WTC11 (cell line): ENCODE measurements around the gene SLC13A4. TPM values are rescaled to one million over a fixed set of nuclear protein-coding genes. Genes with fewer than 3 reads are reported as not detected.

Source experiments
- ATAC-seq: fragments of 200-7000 bp; cut with Tn5 transposase; 2 replicates; pipeline ENCODE4 v1.10.0; 2021; ENCODE audit warnings: mild to moderate bottlenecking, moderate library complexity
- CTCF ChIA-PET: fragments of 300-600 bp; sonication (Branson Sonifier 250); formaldehyde crosslinking; loops from one replicate; lab custom pipeline; 2021; ENCODE audit warnings: antibody characterized with exemption; lab: Charles Lee
- POLR2A ChIA-PET: fragments of 350-600 bp; sonication (Branson Sonifier 250); formaldehyde crosslinking; loops from one replicate; lab custom pipeline; 2021; ENCODE audit warnings: antibody characterized with exemption; lab: Charles Lee
- DNase-seq: peaks from one replicate; pipeline ENCODE4 v3.0.0; 2021; ENCODE audit warnings: low spot score
- H3K27ac Mint-ChIP-seq: 2 replicates; pipeline ENCODE4 v1.8.0; 2021; ENCODE audit warnings: mixed read lengths
- H3K27me3 Mint-ChIP-seq: 2 replicates; pipeline ENCODE4 v1.8.0; 2021; ENCODE audit warnings: low read depth, mild to moderate bottlenecking, moderate library complexity, mixed read lengths
- H3K36me3 Mint-ChIP-seq: 2 replicates; pipeline ENCODE4 v1.8.0; 2021; ENCODE audit warnings: mixed read lengths
- H3K4me1 Mint-ChIP-seq: 2 replicates; pipeline ENCODE4 v1.8.0; 2022; ENCODE audit warnings: mixed read lengths
- H3K4me3 Mint-ChIP-seq: 2 replicates; pipeline ENCODE4 v1.8.0; 2021; ENCODE audit warnings: mild to moderate bottlenecking, moderate library complexity, mixed read lengths
- H3K9me3 Mint-ChIP-seq: 2 replicates; pipeline ENCODE4 v1.8.0; 2021; ENCODE audit warnings: mixed read lengths
- ELF4 ChIP-seq: sonication (generic); formaldehyde crosslinking; IDR thresholded peaks from 2 replicates; pipeline ENCODE4 v1.8.1; 2022; ENCODE audit warnings: low read depth, mild to moderate bottlenecking, moderate library complexity, missing genetic modification reagents
- GABPB1 ChIP-seq: sonication (generic); formaldehyde crosslinking; IDR thresholded peaks from 2 replicates; pipeline ENCODE4 v1.8.1; 2023; ENCODE audit warnings: mild to moderate bottlenecking, missing genetic modification reagents
- JUN ChIP-seq: sonication (generic); formaldehyde crosslinking; IDR thresholded peaks from 2 replicates; pipeline ENCODE4 v1.8.0; 2023; ENCODE audit warnings: mild to moderate bottlenecking, missing genetic modification reagents
- KAT7 ChIP-seq: sonication (generic); formaldehyde crosslinking; IDR thresholded peaks from 2 replicates; pipeline ENCODE4 v1.8.1; 2023; ENCODE audit warnings: missing genetic modification reagents, mild to moderate bottlenecking, borderline replicate concordance
- MXD4 ChIP-seq: fragments of 250-450 bp; sonication (Bioruptor Pico); IDR thresholded peaks from 2 replicates; pipeline ENCODE4 v1.8.0; 2021; ENCODE audit warnings: mild to moderate bottlenecking, moderate library complexity, borderline replicate concordance
- NR1H2 ChIP-seq: sonication (generic); formaldehyde crosslinking; IDR thresholded peaks from 2 replicates; pipeline ENCODE4 v1.9.0; 2021; ENCODE audit warnings: mild to moderate bottlenecking, moderate library complexity, missing genetic modification reagents
- OVOL2 ChIP-seq: fragments of 250-450 bp; sonication (Bioruptor Pico); IDR thresholded peaks from 2 replicates; pipeline ENCODE4 v1.9.0; 2021; ENCODE audit warnings: mild to moderate bottlenecking, borderline replicate concordance
- RORB ChIP-seq: fragments of 250-450 bp; sonication (Bioruptor Pico); IDR thresholded peaks from 2 replicates; pipeline ENCODE4 v1.9.0; 2021; ENCODE audit warnings: mild to moderate bottlenecking
- TCF7 ChIP-seq: sonication (generic); formaldehyde crosslinking; IDR thresholded peaks from 2 replicates; pipeline ENCODE4 v1.8.0; 2022; ENCODE audit warnings: mild to moderate bottlenecking, low read depth, missing genetic modification reagents, moderate library complexity
- TEAD1 ChIP-seq: sonication (generic); formaldehyde crosslinking; IDR thresholded peaks from 2 replicates; pipeline ENCODE4 v1.8.0; 2022; ENCODE audit warnings: mild to moderate bottlenecking, missing genetic modification reagents
- ZNF121 ChIP-seq: sonication (generic); formaldehyde crosslinking; IDR thresholded peaks from 2 replicates; pipeline ENCODE4 v1.8.0; 2023; ENCODE audit warnings: missing genetic modification reagents
- ZNF232 ChIP-seq: sonication (generic); formaldehyde crosslinking; IDR thresholded peaks from 2 replicates; pipeline ENCODE4 v1.8.0; 2022; ENCODE audit warnings: mild to moderate bottlenecking, missing genetic modification reagents
- ZNF396 ChIP-seq: fragments of 250-450 bp; sonication (Bioruptor Pico); IDR thresholded peaks from 2 replicates; pipeline ENCODE4 v1.8.0; 2021; ENCODE audit warnings: mild to moderate bottlenecking, moderate library complexity, borderline replicate concordance
- total RNA-seq: library from RNA; stranded (reverse); gene quantifications from 3 replicates; pipeline ENCODE4 v1.2.3, GENCODE V29; 2021
- TF ChIP-seq, protein P1 (sequence below): sonication (generic); formaldehyde crosslinking; IDR thresholded peaks from 2 replicates; pipeline ENCODE4 v1.8.0; 2022; ENCODE audit warnings: mild to moderate bottlenecking, missing genetic modification reagents
- TF ChIP-seq, protein P2 (sequence below): sonication (generic); formaldehyde crosslinking; IDR thresholded peaks from 2 replicates; pipeline ENCODE4 v1.8.0; 2023; ENCODE audit warnings: missing genetic modification reagents, mild to moderate bottlenecking, borderline replicate concordance
- TF ChIP-seq, protein P3 (sequence below): sonication (generic); formaldehyde crosslinking; IDR thresholded peaks from 2 replicates; pipeline ENCODE4 v1.8.1; 2022; ENCODE audit warnings: low read depth, mild to moderate bottlenecking, moderate library complexity, missing genetic modification reagents, borderline replicate concordance
- TF ChIP-seq, protein P4 (sequence below): fragments of 250-450 bp; sonication (Bioruptor Pico); IDR thresholded peaks from 2 replicates; pipeline ENCODE4 v1.9.0; 2021; ENCODE audit warnings: mild to moderate bottlenecking, borderline replicate concordance
- TF ChIP-seq, protein P5 (sequence below): fragments of 250-450 bp; sonication (Bioruptor Pico); IDR thresholded peaks from 2 replicates; pipeline ENCODE4 v2.1.2; 2022; ENCODE audit warnings: mild to moderate bottlenecking, moderate library complexity

Gene SLC13A4
- total RNA-seq, 1 experiment from 2014 or later: 1.6 TPM

DNA sequence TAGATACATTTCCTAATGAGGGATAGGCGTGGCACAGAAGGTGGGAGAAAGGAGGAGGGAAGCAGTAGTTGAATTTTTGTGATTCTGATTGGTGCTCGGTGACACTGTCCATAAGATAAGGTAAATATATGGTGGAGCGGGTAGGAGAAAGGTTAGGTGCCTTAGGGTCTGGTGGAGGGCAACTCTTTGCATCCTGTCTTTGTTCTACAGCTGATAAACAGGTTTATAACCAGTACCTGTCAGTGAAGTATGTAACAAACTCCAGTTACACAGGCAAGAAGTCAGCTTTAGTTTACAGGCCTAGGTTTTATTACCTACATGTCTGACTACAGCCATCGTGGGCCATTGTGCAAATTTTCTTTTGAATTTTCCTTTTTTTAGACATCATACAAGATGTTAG is 31.5 kb upstream of the SLC13A4 start:
- Mint-ChIP-seq H3K4me3 (no peak overlapping the region), H3K36me3 (peaks cover 3% of the 10 kb centered on the region; the same call in 1 of the 2 replicates), H3K9me3 (peaks cover 16% of the 10 kb centered on the region), H3K27ac (no peak overlapping the region), H3K27me3 (no peaks in the 10 kb centered on the region), H3K4me1 (peaks cover 29% of the 10 kb centered on the region)
- ChIA-PET POLR2A (no interaction called here), CTCF (no interaction called here)
- DNase-seq (no peak), ATAC-seq (no peak)
- no peak for TF ChIP-seq ZNF232 (CRISPR knock-in tag)
- TF ChIP-seq NR1H2 (CRISPR knock-in tag): no peak
- TF ChIP-seq, protein P1, sequence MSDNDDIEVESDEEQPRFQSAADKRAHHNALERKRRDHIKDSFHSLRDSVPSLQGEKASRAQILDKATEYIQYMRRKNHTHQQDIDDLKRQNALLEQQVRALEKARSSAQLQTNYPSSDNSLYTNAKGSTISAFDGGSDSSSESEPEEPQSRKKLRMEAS (CRISPR knock-in tag): no peak
- no peak for TF ChIP-seq ZNF396
- no peak for TF ChIP-seq KAT7 (CRISPR knock-in tag)
- TF ChIP-seq ELF4 (CRISPR knock-in tag): no peak
- TF ChIP-seq, protein P2, sequence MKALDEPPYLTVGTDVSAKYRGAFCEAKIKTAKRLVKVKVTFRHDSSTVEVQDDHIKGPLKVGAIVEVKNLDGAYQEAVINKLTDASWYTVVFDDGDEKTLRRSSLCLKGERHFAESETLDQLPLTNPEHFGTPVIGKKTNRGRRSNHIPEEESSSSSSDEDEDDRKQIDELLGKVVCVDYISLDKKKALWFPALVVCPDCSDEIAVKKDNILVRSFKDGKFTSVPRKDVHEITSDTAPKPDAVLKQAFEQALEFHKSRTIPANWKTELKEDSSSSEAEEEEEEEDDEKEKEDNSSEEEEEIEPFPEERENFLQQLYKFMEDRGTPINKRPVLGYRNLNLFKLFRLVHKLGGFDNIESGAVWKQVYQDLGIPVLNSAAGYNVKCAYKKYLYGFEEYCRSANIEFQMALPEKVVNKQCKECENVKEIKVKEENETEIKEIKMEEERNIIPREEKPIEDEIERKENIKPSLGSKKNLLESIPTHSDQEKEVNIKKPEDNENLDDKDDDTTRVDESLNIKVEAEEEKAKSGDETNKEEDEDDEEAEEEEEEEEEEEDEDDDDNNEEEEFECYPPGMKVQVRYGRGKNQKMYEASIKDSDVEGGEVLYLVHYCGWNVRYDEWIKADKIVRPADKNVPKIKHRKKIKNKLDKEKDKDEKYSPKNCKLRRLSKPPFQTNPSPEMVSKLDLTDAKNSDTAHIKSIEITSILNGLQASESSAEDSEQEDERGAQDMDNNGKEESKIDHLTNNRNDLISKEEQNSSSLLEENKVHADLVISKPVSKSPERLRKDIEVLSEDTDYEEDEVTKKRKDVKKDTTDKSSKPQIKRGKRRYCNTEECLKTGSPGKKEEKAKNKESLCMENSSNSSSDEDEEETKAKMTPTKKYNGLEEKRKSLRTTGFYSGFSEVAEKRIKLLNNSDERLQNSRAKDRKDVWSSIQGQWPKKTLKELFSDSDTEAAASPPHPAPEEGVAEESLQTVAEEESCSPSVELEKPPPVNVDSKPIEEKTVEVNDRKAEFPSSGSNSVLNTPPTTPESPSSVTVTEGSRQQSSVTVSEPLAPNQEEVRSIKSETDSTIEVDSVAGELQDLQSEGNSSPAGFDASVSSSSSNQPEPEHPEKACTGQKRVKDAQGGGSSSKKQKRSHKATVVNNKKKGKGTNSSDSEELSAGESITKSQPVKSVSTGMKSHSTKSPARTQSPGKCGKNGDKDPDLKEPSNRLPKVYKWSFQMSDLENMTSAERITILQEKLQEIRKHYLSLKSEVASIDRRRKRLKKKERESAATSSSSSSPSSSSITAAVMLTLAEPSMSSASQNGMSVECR (CRISPR knock-in tag): no peak
- no peak for TF ChIP-seq TCF7 (CRISPR knock-in tag)
- TF ChIP-seq MXD4 (CRISPR knock-in tag): no peak
- TF ChIP-seq, protein P3, sequence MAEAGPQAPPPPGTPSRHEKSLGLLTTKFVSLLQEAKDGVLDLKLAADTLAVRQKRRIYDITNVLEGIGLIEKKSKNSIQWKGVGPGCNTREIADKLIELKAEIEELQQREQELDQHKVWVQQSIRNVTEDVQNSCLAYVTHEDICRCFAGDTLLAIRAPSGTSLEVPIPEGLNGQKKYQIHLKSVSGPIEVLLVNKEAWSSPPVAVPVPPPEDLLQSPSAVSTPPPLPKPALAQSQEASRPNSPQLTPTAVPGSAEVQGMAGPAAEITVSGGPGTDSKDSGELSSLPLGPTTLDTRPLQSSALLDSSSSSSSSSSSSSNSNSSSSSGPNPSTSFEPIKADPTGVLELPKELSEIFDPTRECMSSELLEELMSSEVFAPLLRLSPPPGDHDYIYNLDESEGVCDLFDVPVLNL: no peak
- TF ChIP-seq, protein P4, sequence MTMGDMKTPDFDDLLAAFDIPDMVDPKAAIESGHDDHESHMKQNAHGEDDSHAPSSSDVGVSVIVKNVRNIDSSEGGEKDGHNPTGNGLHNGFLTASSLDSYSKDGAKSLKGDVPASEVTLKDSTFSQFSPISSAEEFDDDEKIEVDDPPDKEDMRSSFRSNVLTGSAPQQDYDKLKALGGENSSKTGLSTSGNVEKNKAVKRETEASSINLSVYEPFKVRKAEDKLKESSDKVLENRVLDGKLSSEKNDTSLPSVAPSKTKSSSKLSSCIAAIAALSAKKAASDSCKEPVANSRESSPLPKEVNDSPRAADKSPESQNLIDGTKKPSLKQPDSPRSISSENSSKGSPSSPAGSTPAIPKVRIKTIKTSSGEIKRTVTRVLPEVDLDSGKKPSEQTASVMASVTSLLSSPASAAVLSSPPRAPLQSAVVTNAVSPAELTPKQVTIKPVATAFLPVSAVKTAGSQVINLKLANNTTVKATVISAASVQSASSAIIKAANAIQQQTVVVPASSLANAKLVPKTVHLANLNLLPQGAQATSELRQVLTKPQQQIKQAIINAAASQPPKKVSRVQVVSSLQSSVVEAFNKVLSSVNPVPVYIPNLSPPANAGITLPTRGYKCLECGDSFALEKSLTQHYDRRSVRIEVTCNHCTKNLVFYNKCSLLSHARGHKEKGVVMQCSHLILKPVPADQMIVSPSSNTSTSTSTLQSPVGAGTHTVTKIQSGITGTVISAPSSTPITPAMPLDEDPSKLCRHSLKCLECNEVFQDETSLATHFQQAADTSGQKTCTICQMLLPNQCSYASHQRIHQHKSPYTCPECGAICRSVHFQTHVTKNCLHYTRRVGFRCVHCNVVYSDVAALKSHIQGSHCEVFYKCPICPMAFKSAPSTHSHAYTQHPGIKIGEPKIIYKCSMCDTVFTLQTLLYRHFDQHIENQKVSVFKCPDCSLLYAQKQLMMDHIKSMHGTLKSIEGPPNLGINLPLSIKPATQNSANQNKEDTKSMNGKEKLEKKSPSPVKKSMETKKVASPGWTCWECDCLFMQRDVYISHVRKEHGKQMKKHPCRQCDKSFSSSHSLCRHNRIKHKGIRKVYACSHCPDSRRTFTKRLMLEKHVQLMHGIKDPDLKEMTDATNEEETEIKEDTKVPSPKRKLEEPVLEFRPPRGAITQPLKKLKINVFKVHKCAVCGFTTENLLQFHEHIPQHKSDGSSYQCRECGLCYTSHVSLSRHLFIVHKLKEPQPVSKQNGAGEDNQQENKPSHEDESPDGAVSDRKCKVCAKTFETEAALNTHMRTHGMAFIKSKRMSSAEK (CRISPR knock-in tag): no peak
- no peak for TF ChIP-seq OVOL2 (CRISPR knock-in tag)
- TF ChIP-seq, protein P5, sequence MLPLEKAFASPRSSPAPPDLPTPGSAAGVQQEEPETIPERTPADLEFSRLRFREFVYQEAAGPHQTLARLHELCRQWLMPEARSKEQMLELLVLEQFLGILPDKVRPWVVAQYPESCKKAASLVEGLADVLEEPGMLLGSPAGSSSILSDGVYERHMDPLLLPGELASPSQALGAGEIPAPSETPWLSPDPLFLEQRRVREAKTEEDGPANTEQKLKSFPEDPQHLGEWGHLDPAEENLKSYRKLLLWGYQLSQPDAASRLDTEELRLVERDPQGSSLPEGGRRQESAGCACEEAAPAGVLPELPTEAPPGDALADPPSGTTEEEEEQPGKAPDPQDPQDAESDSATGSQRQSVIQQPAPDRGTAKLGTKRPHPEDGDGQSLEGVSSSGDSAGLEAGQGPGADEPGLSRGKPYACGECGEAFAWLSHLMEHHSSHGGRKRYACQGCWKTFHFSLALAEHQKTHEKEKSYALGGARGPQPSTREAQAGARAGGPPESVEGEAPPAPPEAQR (CRISPR knock-in tag): no peak
- no peak for TF ChIP-seq ZNF121
- TF ChIP-seq GABPB1 (CRISPR knock-in tag): no peak
- no peak for TF ChIP-seq JUN
- no peak for TF ChIP-seq RORB (CRISPR knock-in tag)
- no peak for TF ChIP-seq TEAD1 (CRISPR knock-in tag)
